Measurements from ENCODE around the gene PPARA.
"Not testable (repeated sequence)": the region's sequence is repeated elsewhere in the genome, so short reads cannot be mapped to it uniquely, and the experiment has no call there.

The PPARA gene

DNA sequence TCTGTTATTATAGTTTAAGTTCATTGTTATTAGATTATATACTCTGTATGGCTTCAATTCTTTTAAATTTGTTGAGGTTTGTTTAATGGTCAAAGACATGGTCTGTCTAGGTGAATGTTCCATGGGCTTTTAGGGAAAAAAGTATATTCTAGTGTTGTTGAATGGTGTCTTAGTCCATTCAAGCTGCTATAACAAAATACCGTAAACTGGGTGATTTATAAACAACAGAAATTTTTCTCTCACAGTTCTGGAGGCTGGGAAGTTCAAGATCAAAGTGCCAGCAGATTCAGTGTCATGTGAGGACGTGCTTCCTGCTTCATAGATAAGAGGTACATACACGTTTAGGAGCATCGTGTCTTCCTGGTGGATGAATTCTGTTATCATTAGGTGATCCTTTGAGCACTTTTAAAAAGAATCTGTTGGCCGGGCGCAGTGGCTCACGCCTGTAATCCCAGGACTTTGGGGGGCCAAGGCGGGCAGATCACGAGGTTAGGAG, 26.2 kb downstream of the PPARA start:
- no peak for DNase-seq

DNA sequence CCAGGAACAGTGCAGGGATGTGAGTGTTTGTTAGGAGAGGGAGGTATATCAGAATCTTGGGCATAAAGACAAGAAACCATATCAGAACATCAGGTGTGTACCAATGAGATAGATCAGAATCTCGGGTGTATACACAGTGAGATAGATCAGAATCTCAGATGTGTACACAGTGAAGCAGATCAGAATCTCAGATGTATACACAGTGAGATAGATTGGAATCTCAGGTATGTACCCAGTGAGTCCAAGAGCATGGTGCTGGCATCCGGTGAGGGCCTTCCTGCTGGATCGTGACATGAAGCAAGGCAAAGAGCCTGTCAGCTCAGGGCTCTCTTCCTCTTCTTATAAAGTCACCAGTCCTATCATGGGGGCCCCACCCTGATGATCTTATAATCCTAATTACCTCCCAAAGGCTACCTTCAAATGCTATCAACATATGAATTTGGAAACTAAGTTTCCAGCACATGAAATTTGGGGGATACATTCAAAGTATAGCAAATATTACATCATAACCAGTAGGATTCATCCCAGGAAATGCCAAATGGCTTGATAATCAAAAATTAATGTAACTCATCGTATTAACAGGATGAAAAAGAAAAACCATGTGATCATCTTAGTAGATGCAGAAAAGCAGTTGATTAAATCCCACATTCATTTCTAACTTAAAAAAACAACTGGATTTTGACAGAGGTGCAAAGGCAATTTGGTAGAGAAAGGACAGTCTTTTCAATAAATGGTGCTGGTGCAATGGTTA, 28.6 kb downstream of the PPARA start:
- no peak for DNase-seq

DNA sequence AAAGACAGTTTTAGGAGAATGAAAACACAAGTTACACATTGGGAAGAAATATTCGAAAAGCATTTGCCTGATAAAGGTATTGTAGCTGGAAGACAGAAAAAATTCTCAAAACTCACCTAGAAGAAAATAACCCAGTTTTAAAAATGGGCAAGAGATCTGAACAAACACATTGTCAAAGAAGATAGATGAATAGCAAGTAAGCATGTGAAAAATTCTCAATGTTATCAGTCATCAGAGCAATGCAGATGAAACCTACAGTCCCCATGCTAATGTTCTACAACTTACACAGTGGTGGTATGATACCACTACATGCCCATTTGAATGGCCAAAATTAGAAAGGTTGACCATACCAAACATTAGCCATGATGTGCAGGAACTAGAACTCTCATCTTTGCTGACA, 29.4 kb downstream of the PPARA start:
- no peak for DNase-seq

DNA sequence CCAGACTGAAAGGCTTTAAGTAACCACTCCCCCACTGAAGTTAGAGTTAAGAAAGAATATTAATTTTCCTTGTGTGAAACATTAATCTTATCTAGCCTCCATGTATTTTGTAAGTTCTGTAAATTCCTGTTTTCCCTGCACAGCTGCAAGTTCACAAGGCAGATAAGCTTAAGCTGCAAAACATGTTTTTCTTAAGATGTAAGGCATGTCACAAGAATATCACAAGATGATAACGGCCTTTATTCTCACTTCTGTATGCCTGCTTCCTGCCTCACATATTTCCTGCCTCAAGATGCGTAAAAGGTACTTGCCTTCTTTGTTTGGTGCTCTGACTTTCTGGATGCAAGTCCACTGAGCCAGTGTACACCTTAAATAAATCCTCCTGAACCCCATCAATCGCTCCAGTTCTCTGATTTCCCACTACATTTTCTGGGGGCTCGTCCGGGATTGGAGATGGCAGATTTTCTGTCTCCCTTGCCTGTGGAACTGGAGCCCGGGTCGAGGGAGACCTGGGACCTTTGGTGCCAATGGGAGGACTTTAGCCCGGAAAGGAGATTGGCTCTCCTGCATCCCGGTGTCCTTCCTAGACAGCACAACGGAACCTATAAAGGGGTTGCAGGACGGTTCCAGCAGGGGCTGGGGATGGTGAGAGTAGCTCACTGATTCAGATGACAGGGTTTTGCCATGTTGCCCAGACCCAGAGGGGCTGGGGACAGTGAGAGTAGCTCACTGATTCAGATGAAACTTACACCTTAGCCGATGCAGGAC, 30.2 kb downstream of the PPARA start:
- no peak for DNase-seq

DNA sequence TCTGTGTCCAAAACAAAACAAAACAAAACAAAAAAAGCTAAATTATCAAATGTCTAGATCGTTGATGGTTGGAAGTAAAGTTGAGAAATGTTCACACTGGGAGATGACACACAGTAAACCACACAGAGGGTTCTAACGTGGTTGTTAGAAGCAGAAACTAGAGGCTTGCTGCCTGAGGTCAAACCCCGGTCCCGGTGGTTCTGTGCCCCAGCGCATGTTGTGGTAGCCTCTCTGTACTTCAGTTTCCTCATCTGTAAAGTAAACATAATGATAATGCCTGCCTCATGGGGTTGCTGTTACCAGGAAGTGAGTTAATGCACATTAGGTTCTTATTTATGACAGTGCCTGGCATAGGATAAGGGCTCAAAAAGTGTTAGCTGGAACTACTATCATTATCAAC, 33.4 kb downstream of the PPARA start:
- DNase-seq, result no peak

GRCh38 chr22:46185283-46185682, 35.0 kb downstream of the PPARA start:
- peak; percentile 48 to 53 for DNase-seq

DNA sequence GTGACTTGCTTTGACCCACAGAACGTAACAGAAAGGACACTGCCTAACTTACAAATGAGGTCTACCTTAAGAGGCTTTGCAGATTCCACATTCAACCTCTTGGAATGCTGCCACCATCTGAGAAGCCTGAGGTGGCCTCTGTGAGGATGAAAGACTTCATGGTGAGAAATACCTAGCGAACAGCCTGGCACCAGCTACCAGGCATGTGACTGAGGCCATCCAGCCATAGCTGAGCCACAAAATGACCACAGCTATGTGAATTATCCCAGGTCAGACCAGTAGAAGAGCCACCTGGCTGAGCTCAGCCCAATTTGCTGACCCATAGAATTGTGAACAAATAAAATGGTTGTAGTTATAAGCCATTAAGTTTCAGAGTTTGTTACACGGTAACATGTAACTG, 37.5 kb downstream of the PPARA start:
- no peak for DNase-seq

- no peak for DNase-seq
These were observed 42.1 kb downstream of the PPARA start for GRCh38 chr22:46192210-46192993.

- DNase-seq, result no peak
These were observed 43.6 kb downstream of the PPARA start for GRCh38 chr22:46193898-46194310.

DNA sequence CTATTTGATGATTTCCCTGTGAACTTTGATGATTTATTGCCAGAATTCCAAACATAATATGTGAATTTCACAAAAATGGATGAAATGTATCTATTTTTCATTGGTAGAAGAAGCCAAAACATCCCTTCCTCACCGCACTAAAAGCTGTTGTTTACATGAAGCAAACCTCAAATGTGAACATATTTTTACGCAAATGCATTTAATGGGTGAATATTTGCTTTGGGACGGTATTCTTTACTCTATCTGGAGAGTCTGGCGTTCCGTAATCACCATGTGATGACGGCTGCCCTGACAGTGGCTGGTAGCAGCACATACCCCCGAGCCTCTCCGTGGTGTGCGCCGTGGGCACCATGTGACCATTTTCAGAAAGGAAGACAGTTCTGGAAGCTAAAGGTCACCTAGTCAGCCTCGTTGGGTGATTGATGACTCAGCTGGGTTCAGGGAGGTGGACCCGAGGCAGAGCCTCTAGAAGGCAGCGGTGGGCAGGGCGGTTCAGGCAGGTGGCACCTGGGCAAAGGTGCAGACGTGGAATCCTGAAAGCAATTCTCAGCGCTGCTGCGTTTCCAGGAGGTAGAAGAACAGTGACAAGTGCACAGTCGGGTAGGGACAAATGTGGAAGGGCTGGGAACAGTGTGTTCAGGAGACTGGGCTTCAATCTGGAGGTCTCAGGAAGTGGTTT, 45.3 kb downstream of the PPARA start:
- DNase-seq, result no peak

GRCh38 chr22:46196278-46196677, 46.0 kb downstream of the PPARA start:
- no peak for DNase-seq

DNA sequence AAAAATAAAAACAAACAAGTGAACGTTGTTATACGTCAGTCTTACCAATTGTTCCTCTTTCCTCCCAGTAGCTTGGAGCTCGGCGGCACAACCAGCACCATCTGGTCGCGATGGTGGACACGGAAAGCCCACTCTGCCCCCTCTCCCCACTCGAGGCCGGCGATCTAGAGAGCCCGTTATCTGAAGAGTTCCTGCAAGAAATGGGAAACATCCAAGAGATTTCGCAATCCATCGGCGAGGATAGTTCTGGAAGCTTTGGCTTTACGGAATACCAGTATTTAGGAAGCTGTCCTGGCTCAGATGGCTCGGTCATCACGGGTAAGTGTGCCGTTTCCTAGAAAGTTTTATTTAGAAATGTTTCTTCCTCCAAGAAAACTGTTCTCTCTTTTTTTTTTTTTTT, 47.9 kb downstream of the PPARA start:
- no peak for DNase-seq

- not testable (repeated sequence) for DNase-seq
These were observed 48.5 kb downstream of the PPARA start for GRCh38 chr22:46198806-46199205.

DNA sequence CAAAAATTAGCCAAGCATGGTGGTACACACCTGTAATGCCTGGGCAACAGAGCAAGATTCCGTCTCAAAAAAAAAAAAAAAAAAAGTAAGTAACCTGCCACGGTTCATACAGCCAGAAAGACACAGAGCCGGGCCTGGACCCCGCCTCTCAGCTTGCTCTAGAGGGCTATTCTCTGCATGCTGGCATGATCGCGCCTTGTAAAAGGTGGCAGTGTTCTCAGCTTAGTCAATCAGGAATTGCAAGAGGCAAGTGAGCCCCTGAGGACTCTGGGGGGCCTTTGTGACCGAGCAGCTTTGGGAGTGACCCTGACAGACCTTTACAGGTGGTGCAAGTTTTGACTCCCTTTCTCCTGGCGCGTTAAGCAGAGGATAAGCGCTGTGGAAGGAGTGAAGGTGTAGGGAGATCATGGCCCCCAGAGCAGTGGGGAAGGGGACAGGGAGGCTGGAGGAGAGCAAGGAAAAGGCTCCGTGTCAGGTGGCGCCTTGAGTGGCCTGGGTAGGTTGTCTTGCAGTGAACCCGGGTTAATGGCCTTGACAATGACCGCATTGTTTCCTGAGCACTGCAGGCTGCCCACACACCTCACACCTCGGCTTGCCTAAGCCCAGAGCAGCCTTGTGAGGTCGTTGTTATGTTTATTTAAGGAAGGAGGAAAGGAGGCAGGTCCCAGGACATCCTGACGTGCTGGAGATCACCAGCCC, 50.9 kb downstream of the PPARA start:
- DNase-seq, result no peak

DNA sequence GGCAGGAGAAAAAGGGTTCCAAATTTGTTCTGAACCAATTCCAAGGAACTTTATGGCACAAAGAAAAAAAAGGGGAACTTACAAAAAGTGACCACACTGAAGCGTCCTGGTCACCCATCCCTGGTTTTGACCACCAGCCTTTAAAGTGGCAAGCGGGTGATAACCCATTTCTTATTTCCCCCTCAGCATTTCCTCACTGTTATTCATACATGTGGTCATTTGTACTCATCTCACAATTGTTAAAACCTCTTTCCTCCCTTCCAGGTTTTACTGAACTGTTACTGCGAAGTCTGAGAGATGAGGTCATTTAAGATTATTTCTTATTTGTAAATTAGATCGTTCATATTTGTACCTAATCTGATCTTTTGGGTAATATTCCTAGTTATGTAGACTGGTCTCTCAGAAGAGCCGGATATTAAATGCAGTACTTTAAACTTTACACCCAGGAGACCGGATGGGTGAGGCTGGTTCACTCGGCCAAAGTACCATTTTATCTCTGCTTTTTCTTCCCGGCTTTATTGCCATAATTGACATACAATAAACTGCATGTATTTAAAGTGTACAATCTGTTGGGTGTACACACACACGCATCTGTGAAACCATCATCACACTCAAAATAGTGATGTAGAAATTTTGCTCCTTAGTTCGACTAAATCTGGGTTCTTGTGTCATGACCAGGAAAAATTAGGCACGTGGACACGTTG, 52.7 kb downstream of the PPARA start:
- no peak for DNase-seq

DNA sequence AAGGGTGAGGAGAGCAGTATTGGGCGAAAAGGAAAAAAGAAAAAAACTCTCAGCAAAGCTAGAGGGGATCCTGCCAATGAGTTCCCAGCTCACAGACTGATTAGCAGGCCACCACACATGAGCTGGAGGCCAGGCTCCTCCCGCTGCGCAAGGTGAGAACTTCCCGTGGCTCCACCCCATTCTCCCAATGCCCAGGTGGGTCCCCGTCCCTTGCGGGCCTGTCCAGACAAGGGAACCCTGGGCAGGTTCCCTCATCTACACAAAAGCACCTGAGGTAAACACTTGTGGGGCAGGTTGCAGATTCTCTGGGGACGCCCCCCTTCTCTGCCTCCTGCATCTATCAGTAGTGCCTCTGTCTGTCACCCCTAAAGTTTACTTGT, 53.3 kb downstream of the PPARA start:
- no peak for DNase-seq

DNA sequence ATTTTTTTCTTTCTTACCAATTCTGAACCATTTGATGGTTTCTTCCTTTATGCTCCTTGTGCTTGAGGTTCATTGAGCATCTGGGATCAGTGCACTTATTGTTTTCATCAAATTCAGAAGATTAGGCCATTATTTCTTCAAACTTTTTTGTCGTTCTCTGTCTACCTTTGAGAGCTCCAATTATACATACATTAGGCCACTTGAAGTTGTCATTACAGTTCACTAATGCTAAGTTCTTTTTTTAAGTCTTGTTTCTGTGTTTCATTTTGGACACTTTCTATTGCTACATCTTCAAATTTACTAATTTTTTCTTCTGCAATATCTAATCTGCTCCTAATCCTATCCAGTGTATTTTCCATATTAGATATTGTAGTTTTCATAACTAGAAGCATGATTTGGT, 58.9 kb downstream of the PPARA start:
- DNase-seq, result no peak

GRCh38 chr22:46212195-46212594, 61.9 kb downstream of the PPARA start:
- DNase-seq, result no peak

- no peak for DNase-seq
These were observed 62.7 kb downstream of the PPARA start for GRCh38 chr22:46213052-46213451.

DNA sequence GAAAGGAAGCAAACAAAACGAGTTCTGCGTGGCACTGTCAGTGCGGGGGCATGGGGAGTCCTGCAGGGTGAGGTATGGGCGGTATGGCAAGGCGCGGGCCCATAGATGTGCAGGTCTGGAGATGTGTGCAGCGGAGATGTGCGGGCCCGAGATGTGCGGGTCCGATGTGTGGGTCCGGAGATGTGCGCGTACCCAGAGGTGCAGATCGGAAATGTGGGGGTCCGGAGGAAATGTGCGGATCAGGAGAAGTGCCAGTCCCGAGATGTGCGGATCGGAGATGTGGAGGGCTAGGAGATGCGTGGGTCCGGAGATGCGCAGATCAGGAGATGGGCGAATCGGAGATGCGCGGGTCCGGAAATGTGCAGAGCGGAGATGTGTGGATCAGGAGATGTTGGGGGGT, 63.8 kb downstream of the PPARA start:
- no peak for DNase-seq

- DNase-seq, result no peak
These were observed 64.3 kb downstream of the PPARA start for GRCh38 chr22:46214616-46215015.

- DNase-seq, result no peak
These were observed 69.3 kb downstream of the PPARA start for GRCh38 chr22:46219636-46220035.
